Calu3 (cell line): ENCODE measurements around the gene ABHD8. TPM values are rescaled to one million over a fixed set of nuclear protein-coding genes. Genes with fewer than 3 reads are reported as not detected.

Source experiments
- BruUV-seq: library from RNA; stranded (reverse); fragments of 400-500 nt; replicated peaks from 2 replicates; lab custom pipeline; 2021; lab: Mats Ljungman, UMichigan
- CTCF ChIA-PET: fragments of 300-600 bp; sonication (Branson Sonifier 250); formaldehyde crosslinking; loops from one replicate; lab custom pipeline; 2022; ENCODE audit warnings: antibody characterized with exemption; lab: Charles Lee
- DNase-seq: peaks from one replicate; pipeline ENCODE4 v3.0.0; 2022
- H3K27ac Mint-ChIP-seq: one replicate; pipeline ENCODE4 v1.8.0; 2022; ENCODE audit warnings: mixed read lengths; ENCODE audit not compliant: unreplicated experiment
- H3K27me3 Mint-ChIP-seq: one replicate; pipeline ENCODE4 v1.8.0; 2022; ENCODE audit warnings: mixed read lengths; ENCODE audit not compliant: unreplicated experiment
- H3K36me3 Mint-ChIP-seq: one replicate; pipeline ENCODE4 v1.8.0; 2022; ENCODE audit warnings: mild to moderate bottlenecking, moderate library complexity, mixed read lengths; ENCODE audit not compliant: insufficient read depth, unreplicated experiment
- H3K4me1 Mint-ChIP-seq: one replicate; pipeline ENCODE4 v1.8.0; 2022; ENCODE audit warnings: mild to moderate bottlenecking, low read depth, mixed read lengths; ENCODE audit not compliant: unreplicated experiment
- H3K4me3 Mint-ChIP-seq: one replicate; pipeline ENCODE4 v1.8.0; 2022; ENCODE audit warnings: mild to moderate bottlenecking, low read depth, moderate library complexity, mixed read lengths; ENCODE audit not compliant: unreplicated experiment
- H3K9me3 Mint-ChIP-seq: one replicate; pipeline ENCODE4 v1.8.0; 2022; ENCODE audit warnings: low read depth, mixed read lengths; ENCODE audit not compliant: unreplicated experiment
- CTCF ChIP-seq: fragments of 200-600 bp; IDR thresholded peaks from one replicate; pipeline ENCODE4 v1.8.0; 2022; ENCODE audit warnings: antibody characterized with exemption; ENCODE audit not compliant: unreplicated experiment
- intact Hi-C: fragments of 100-400 bp; cut with micrococcal nuclease; formaldehyde crosslinking; loops from one replicate; pipeline ENCODE4 v1.10.0; 2022; ENCODE audit not compliant: unreplicated experiment
- total RNA-seq: library from RNA; stranded (reverse); gene quantifications from 2 replicates; pipeline ENCODE4 v1.2.3, GENCODE V29; 2022

The ABHD8 gene
- total RNA-seq, 1 experiment from 2014 or later, result 6.0 TPM

GRCh38 chr19:17341845-17342244 is 38.6 kb upstream of the ABHD8 start:
- Mint-ChIP-seq H3K4me1 (no peaks in the 10 kb centered on the region), H3K36me3 (peaks cover 33% of the 10 kb centered on the region), H3K4me3 (no peak overlapping the region), H3K27ac (no peak overlapping the region), H3K9me3 (no peaks in the 10 kb centered on the region), H3K27me3 (no peaks in the 10 kb centered on the region)
- no peak for TF ChIP-seq CTCF
- DNase-seq, result no peak
- intact Hi-C loops, result no loop called here
- CTCF ChIA-PET, result no interaction called here
- BruUV-seq, result no TSS peak

- H3K27me3 Mint-ChIP-seq, result no peaks in the 10 kb centered on the region
- no peak for TF ChIP-seq CTCF
- no peak overlapping the region for H3K27ac Mint-ChIP-seq
- no peak for DNase-seq
- intact Hi-C loops, result no loop called here
- H3K4me3 Mint-ChIP-seq, result no peak overlapping the region
- H3K9me3 Mint-ChIP-seq, result no peaks in the 10 kb centered on the region
- H3K4me1 Mint-ChIP-seq, result no peaks in the 10 kb centered on the region
- CTCF ChIA-PET, result no interaction called here
- peaks cover 36% of the 10 kb centered on the region for H3K36me3 Mint-ChIP-seq
- no TSS peak for BruUV-seq
These were observed 38.2 kb upstream of the ABHD8 start for GRCh38 chr19:17341386-17341785.

- H3K4me1 Mint-ChIP-seq, result no peaks in the 10 kb centered on the region
- intact Hi-C loops, result no loop called here
- H3K27ac Mint-ChIP-seq, result no peak overlapping the region
- H3K4me3 Mint-ChIP-seq, result no peak overlapping the region
- no peaks in the 10 kb centered on the region for H3K27me3 Mint-ChIP-seq
- no peaks in the 10 kb centered on the region for H3K9me3 Mint-ChIP-seq
- no peak for DNase-seq
- CTCF ChIA-PET, result no interaction called here
- TF ChIP-seq CTCF, result no peak
- BruUV-seq, result no TSS peak
- peaks cover 32% of the 10 kb centered on the region for H3K36me3 Mint-ChIP-seq
These were observed 37.7 kb upstream of the ABHD8 start for GRCh38 chr19:17340871-17341357.

- no peaks in the 10 kb centered on the region for H3K4me1 Mint-ChIP-seq
These were observed 37.2 kb upstream of the ABHD8 start for GRCh38 chr19:17340302-17340870.

More at GRCh38 chr19:17340302-17340870, 37.2 kb upstream of the ABHD8 start:
- Mint-ChIP-seq H3K27ac (no peak overlapping the region), H3K4me3 (no peak overlapping the region), H3K9me3 (no peaks in the 10 kb centered on the region), H3K27me3 (no peaks in the 10 kb centered on the region), H3K36me3 (peaks cover 32% of the 10 kb centered on the region)
- peak; percentile 47 for DNase-seq
- CTCF ChIA-PET, result no interaction called here
- BruUV-seq, result no TSS peak
- TF ChIP-seq CTCF, result no peak
- intact Hi-C loops, result no loop called here
